ENCODE data around the gene CAMTA1. TPM values are rescaled to one million over a fixed set of nuclear protein-coding genes. Genes with fewer than 3 reads are reported as not detected.
A peak's percentile ranks its signal among the peaks of the same experiment; 100 is the strongest.

Gene CAMTA1
- total RNA-seq, 1 experiment from 2014 or later = 69.5 TPM

- H3K79me2 ChIP-seq (ENCODE audit: insufficient read depth, low read length) = no peaks in the 10 kb centered on the region
- no peak overlapping the region for H3K9ac ChIP-seq (ENCODE audit: low read length)
- H2AFZ ChIP-seq (ENCODE audit: low read depth, low read length, poor library complexity, severe bottlenecking) = no peak overlapping the region
- no peak overlapping the region for H3K27ac ChIP-seq (ENCODE audit: low read depth, low read length)
- H3K27me3 ChIP-seq (ENCODE audit: insufficient read depth, low read length) = no peaks in the 10 kb centered on the region
- no peaks in the 10 kb centered on the region for H4K20me1 ChIP-seq (ENCODE audit: insufficient read depth)
- H3K36me3 ChIP-seq (ENCODE audit: control insufficient read depth in 1 of 2, insufficient read depth in 2 of 2, low read length in 2 of 2) = no peaks in the 10 kb centered on the region
- ChIA-PET CTCF (no interaction called here), RAD21 (ENCODE audit: low non-redundant PET in 1 of 2, low total read pairs in 2 of 2, uncharacterized antibody in 2 of 2, unreplicated experiment in 2 of 2) (no interaction called here), POLR2A (no interaction called here)
- intact Hi-C loops (cut with micrococcal nuclease) = no loop called here
- no peak for DNase-seq (ENCODE audit: low read depth, low spot score)
- TF ChIP-seq JUND (IDR thresholded peaks at IDR 0.05) = no peak
- no peak for TF ChIP-seq POLR2AphosphoS5 (IDR thresholded peaks at IDR 0.05; ENCODE audit: low read depth, low read length)
- TF ChIP-seq EZH2 (IDR thresholded peaks at IDR 0.05) = no peak
- no peak for TF ChIP-seq ZNF274 (IDR thresholded peaks at IDR 0.05; ENCODE audit: low read depth, low read length)
- ATAC-seq = no peak
- H3K9me3 ChIP-seq (ENCODE audit: control insufficient read depth in 1 of 2, insufficient read depth in 1 of 2, low read depth in 1 of 2, low read length in 2 of 2) = no peaks in the 10 kb centered on the region
- no TSS peak for BruUV-seq (replicated peaks)
- H3K4me1 ChIP-seq (ENCODE audit: control insufficient read depth in 1 of 2, insufficient read depth in 2 of 2, low read length in 2 of 2) = peaks cover 8 to 18% of the 10 kb centered on the region in 2 experiments
- no peak overlapping the region for H3K4me2 ChIP-seq (ENCODE audit: low read length)
- no peaks in the 10 kb centered on the region for H3K9me2 ChIP-seq (ENCODE audit: insufficient read depth)
- no peak overlapping the region for H3K4me3 ChIP-seq (replicated peaks in 1 of 2; ENCODE audit: low read depth in 1 of 2, low read length in 2 of 2)
Observed at GRCh38 chr1:7543718-7544090, 758.5 kb downstream of the CAMTA1 start.

- intact Hi-C loops (cut with micrococcal nuclease) = no loop called here
- Histone ChIP-seq H2AFZ (ENCODE audit: low read depth, low read length, poor library complexity, severe bottlenecking) (no peak overlapping the region), H3K9me2 (ENCODE audit: insufficient read depth) (no peaks in the 10 kb centered on the region), H3K4me2 (ENCODE audit: low read length) (peak overlapping the region; percentile 79), H3K9ac (ENCODE audit: low read length) (peak overlapping the region; percentile 54), H4K20me1 (ENCODE audit: insufficient read depth) (no peaks in the 10 kb centered on the region), H3K27me3 (ENCODE audit: insufficient read depth, low read length) (no peaks in the 10 kb centered on the region), H3K4me1 (ENCODE audit: control insufficient read depth in 1 of 2, insufficient read depth in 2 of 2, low read length in 2 of 2) (peaks cover 35 to 47% of the 10 kb centered on the region in 2 experiments), H3K79me2 (ENCODE audit: insufficient read depth, low read length) (no peaks in the 10 kb centered on the region), H3K36me3 (ENCODE audit: control insufficient read depth in 1 of 2, insufficient read depth in 2 of 2, low read length in 2 of 2) (no peaks in the 10 kb centered on the region), H3K4me3 (replicated peaks in 1 of 2; ENCODE audit: low read depth in 1 of 2, low read length in 2 of 2) (peak overlapping the region; percentile 29 to 48), H3K9me3 (ENCODE audit: control insufficient read depth in 1 of 2, insufficient read depth in 1 of 2, low read depth in 1 of 2, low read length in 2 of 2) (no peaks in the 10 kb centered on the region), H3K27ac (ENCODE audit: low read depth, low read length) (peak overlapping the region; percentile 92)
- DNase-seq (ENCODE audit: low read depth, low spot score) (peak; percentile 91), ATAC-seq (peak; percentile 87)
- ChIA-PET RAD21 (ENCODE audit: low non-redundant PET in 1 of 2, low total read pairs in 2 of 2, uncharacterized antibody in 2 of 2, unreplicated experiment in 2 of 2) (interaction anchor here (0.6 kb wide), 2 partner anchors 120 to 241 kb away, joined by 3 read pairs; no protein-coding TSS in a partner anchor), POLR2A (interaction anchor here (0.6 kb wide), 1 partner anchor 776 kb away, joined by 4 read pairs; no protein-coding TSS in a partner anchor), CTCF (interaction anchor here (1.0 to 1.8 kb wide), 3 partner anchors 9 to 98 kb away, joined by 4 to 8 read pairs (median 4); no protein-coding TSS in a partner anchor)
- BruUV-seq (replicated peaks) = TSS peak; percentile 71
- TF ChIP-seq JUND (IDR thresholded peaks at IDR 0.05) = peak; percentile 95
- TF ChIP-seq ATF3 (IDR thresholded peaks at IDR 0.05) = no peak
- no peak for TF ChIP-seq CTCF (IDR thresholded peaks at IDR 0.05 in 2 of 3, conservative IDR thresholded peaks at IDR 0.05 in 1 of 3; ENCODE audit: borderline replicate concordance in 1 of 3, insufficient read depth in 1 of 3, low read depth in 2 of 3, low read length in 2 of 3)
- no peak for TF ChIP-seq SIN3A (IDR thresholded peaks at IDR 0.05; ENCODE audit: low read depth)
- peak; percentile 64 for TF ChIP-seq YY1 (IDR thresholded peaks at IDR 0.05; ENCODE audit: extremely low read depth, insufficient replicate concordance, low read depth, low read length)
- TF ChIP-seq RAD21 (IDR thresholded peaks at IDR 0.05; ENCODE audit: low read depth) = no peak
- peak; percentile 91 for TF ChIP-seq SP1 (IDR thresholded peaks at IDR 0.05; ENCODE audit: low read depth)
- TF ChIP-seq ELF1 (IDR thresholded peaks at IDR 0.05; ENCODE audit: borderline replicate concordance, low read depth) = no peak
- no peak for TF ChIP-seq EZH2 (IDR thresholded peaks at IDR 0.05)
- no peak for TF ChIP-seq POLR2A (IDR thresholded peaks at IDR 0.05; ENCODE audit: borderline replicate concordance, extremely low read depth, insufficient read depth, insufficient read length)
- no peak for TF ChIP-seq CBX3 (IDR thresholded peaks at IDR 0.05; ENCODE audit: low read depth)
- no peak for TF ChIP-seq EZH2phosphoT487 (IDR thresholded peaks at IDR 0.05; ENCODE audit: borderline replicate concordance)
Observed at GRCh38 chr1:7549277-7550161, 764.3 kb downstream of the CAMTA1 start.

Data from HCT116 (cell line).